Thyroid gland (tissue), 4 donors: ENCODE measurements around the gene POMP.

Experiments used
- CTCF ChIP-seq, 6 experiments: fragments of 200-600 bp in 3 of 6; fragments of 450-650 bp in 3 of 6; sonication (generic) in 3 of 6; IDR thresholded peaks; one replicate each; pipeline ENCODE4 v1.5.1; 2016 to 2019; ENCODE audit warnings: antibody characterized with exemption in 6 of 6, mild to moderate bottlenecking in 2 of 6, inconsistent platforms in 1 of 6, moderate library complexity in 1 of 6
- POLR2A ChIP-seq, 2 donors: fragments of 450-650 bp; IDR thresholded peaks; one replicate each; pipeline ENCODE4 v1.6.1; 2017; ENCODE audit warnings: antibody characterized with exemption in 2 of 2, mild to moderate bottlenecking in 2 of 2, moderate library complexity in 1 of 2

- TF ChIP-seq CTCF (IDR thresholded peaks at IDR 0.05) (no peak), POLR2A (IDR thresholded peaks at IDR 0.05) (no peak)
Measured at GRCh38 chr13:28705461-28706083, 46.6 kb downstream of the POMP start.
